ENCODE measurements around the gene SLC19A1. TPM values are rescaled to one million over a fixed set of nuclear protein-coding genes. Genes with fewer than 3 reads are reported as not detected.

SLC19A1 gene
- total RNA-seq, 4 donors from 2014 or later: 2.8 to 10.0 (median 6.6) TPM

DNA sequence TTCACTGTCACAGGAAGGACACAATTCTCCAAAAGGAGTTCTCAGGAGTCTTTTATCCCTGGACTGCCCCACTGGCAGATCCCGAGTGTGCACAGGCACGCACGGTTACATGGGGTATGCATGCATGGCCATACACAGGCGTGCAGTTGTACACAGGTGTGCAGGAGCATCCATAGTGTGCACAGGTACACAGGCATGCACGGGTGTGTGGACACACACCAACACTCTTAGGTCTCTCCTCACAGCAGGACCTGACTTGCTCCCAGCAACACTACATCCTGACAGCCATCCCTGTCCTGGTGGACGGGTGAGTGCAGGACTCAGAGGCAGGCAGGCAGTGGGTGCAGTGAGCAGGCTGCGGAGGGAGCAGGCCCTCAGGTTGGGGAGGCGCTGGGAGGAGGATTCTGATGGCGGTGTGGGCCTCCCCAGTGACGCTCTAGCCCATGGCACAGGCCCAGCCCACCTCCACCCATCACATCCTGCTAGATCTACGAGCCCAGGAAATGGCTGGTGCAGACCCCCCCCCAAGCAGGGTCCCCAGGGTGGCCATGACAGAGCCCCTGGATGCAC is 28.4 kb downstream of the SLC19A1 start:
- WGBS: no CpG with 5 or more reads among the region's 11 CpGs
- intact Hi-C loops (cut with DNase I): no loop called here
- Histone ChIP-seq H3K9me3 (peaks cover 0 to 13% (median 10%) of the 10 kb centered on the region in 4 donors), H3K27me3 (no peaks in the 10 kb centered on the region), H3K4me1 (no peaks in the 10 kb centered on the region), H3K36me3 (peaks cover 0 to 51% (median 37%) of the 10 kb centered on the region in 4 donors), H3K4me3 (no peak overlapping the region), H3K27ac (replicated peaks in 1 of 4) (no peak overlapping the region)
- DNase-seq (ENCODE audit: extremely low spot score): no peak
- TF ChIP-seq EP300 (IDR thresholded peaks at IDR 0.05) (no peak), POLR2A (IDR thresholded peaks at IDR 0.05; ENCODE audit: low read depth) (no peak), POLR2AphosphoS5 (IDR thresholded peaks at IDR 0.05) (no peak)
- TF ChIP-seq, protein P1, sequence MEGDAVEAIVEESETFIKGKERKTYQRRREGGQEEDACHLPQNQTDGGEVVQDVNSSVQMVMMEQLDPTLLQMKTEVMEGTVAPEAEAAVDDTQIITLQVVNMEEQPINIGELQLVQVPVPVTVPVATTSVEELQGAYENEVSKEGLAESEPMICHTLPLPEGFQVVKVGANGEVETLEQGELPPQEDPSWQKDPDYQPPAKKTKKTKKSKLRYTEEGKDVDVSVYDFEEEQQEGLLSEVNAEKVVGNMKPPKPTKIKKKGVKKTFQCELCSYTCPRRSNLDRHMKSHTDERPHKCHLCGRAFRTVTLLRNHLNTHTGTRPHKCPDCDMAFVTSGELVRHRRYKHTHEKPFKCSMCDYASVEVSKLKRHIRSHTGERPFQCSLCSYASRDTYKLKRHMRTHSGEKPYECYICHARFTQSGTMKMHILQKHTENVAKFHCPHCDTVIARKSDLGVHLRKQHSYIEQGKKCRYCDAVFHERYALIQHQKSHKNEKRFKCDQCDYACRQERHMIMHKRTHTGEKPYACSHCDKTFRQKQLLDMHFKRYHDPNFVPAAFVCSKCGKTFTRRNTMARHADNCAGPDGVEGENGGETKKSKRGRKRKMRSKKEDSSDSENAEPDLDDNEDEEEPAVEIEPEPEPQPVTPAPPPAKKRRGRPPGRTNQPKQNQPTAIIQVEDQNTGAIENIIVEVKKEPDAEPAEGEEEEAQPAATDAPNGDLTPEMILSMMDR (IDR thresholded peaks at IDR 0.05): no peak

DNA sequence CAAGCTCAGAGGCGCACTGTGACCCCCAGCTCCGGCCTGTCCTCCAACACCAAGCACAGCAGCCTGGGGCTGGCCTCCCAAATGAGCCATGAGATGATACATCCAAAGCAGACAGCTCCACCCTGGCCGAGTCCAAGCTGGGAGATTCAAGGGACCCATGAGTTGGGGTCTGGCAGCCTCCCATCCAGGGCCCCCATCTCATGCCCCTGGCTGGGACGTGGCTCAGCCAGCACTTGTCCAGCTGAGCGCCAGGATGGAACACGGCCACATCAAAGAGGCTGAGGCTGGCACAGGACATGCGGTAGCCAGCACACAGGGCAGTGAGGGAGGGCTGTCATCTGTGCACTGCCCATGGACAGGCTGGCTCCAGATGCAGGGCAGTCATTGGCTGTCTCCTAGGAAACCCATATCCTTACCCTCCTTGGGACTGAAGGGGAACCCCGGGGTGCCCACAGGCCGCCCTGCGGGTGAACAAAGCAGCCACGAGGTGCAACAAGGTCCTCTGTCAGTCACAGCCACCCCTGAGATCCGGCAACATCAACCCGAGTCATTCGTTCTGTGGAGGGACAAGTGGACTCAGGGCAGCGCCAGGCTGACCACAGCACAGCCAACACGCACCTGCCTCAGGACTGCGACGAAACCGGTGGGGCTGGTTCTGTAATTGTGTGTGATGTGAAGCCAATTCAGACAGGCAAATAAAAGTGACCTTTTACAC is 29.1 kb downstream of the SLC19A1 start:
- no peak for DNase-seq (ENCODE audit: extremely low spot score)
- intact Hi-C loops (cut with DNase I): no loop called here
- WGBS: 87% methylated on average over 13 of the region's 19 CpGs

DNA sequence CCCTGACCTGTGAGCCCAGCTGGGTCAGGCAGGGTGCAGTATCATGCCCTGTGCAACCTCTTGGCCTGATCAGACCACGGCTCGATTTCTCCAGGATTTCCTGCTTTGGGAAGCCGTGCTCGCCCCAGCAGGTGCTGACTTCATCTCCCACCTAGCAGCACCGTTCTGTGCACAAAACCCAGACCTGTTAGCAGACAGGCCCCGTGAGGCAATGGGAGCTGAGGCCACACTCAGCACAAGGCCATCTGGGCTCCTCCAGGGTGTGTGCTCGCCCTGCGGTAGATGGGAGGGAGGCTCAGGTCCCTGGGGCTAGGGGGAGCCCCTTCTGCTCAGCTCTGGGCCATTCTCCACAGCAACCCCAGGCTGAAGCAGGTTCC is 29.6 kb downstream of the SLC19A1 start:
- peaks cover 0 to 53% (median 37%) of the 10 kb centered on the region in 4 donors for H3K36me3 ChIP-seq
- intact Hi-C loops (cut with DNase I): no loop called here
- peaks cover 0 to under 1% (median under 1%) of the 10 kb centered on the region in 4 donors for H3K9me3 ChIP-seq
- no peak for DNase-seq (ENCODE audit: extremely low spot score)
- no peaks in the 10 kb centered on the region for H3K27me3 ChIP-seq
- TF ChIP-seq POLR2A (IDR thresholded peaks at IDR 0.05; ENCODE audit: low read depth): no peak
- TF ChIP-seq POLR2AphosphoS5 (IDR thresholded peaks at IDR 0.05): no peak
- TF ChIP-seq, protein P1 (IDR thresholded peaks at IDR 0.05): no peak
- TF ChIP-seq EP300 (IDR thresholded peaks at IDR 0.05): no peak
- WGBS: 82% methylated on average over 3 of the region's 8 CpGs
- no peak overlapping the region for H3K27ac ChIP-seq (replicated peaks in 1 of 4)
- H3K4me3 ChIP-seq: no peak overlapping the region
- H3K4me1 ChIP-seq: no peaks in the 10 kb centered on the region

More for the DNA sequence above, 29.1 kb downstream of the SLC19A1 start:
- H3K27ac ChIP-seq (replicated peaks in 1 of 4): no peak overlapping the region
- peaks cover 0 to 53% (median 37%) of the 10 kb centered on the region in 4 donors for H3K36me3 ChIP-seq
- H3K27me3 ChIP-seq: no peaks in the 10 kb centered on the region
- TF ChIP-seq POLR2AphosphoS5 (IDR thresholded peaks at IDR 0.05): no peak
- TF ChIP-seq POLR2A (IDR thresholded peaks at IDR 0.05; ENCODE audit: low read depth): no peak
- TF ChIP-seq, protein P1 (IDR thresholded peaks at IDR 0.05): no peak
- H3K9me3 ChIP-seq: peaks cover 0 to 6% (median 3%) of the 10 kb centered on the region in 4 donors
- H3K4me3 ChIP-seq: no peak overlapping the region
- H3K4me1 ChIP-seq: no peaks in the 10 kb centered on the region

DNA sequence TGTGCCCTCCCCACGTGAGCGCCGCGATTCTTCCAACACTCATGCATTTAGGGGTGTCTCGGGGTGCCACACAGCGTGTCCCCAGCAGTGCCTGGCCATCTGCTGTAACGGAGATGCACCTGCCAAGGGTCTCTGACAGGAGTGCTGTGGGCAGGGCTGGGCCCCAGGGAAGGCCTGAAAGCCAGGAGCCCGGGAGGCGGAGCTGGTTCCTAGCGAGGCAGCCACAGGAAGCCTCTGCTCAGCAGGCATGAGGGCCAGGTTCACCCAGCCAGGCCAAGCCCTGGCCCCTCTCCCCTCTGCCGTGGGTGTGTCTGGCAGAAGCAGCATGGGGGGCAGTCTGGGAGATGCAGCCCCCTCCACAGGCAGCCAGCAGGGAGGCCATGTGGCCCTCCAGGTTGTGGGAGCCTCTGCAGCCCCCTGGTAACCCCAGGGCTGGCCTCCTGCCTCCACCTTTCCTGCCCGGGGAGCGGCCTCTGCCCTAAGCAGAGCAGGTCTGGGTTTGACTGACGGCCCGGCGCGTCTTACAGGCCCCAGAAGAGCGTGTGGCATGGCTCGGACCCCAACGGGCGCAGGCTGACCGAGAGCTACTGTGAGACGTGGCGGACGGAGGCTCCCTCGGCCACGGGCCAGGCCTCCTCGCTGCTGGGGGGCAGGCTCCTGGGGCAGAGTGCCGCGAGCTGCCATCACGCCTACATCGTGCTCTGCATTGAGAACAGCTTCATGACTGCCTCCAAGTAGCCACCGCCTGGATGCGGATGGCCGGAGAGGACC is 30.4 kb downstream of the SLC19A1 start:
- H3K36me3 ChIP-seq: peaks cover 0 to 59% (median 37%) of the 10 kb centered on the region in 4 donors

More for the DNA sequence above, 30.4 kb downstream of the SLC19A1 start:
- no peak for DNase-seq (ENCODE audit: extremely low spot score)
- no peaks in the 10 kb centered on the region for H3K4me1 ChIP-seq
- H3K27ac ChIP-seq (replicated peaks in 1 of 4): no peak overlapping the region
- H3K4me3 ChIP-seq: no peak overlapping the region
- WGBS: 91% methylated on average over 27 of the region's 35 CpGs
- intact Hi-C loops (cut with DNase I): no loop called here
- TF ChIP-seq POLR2AphosphoS5 (IDR thresholded peaks at IDR 0.05): no peak
- no peak for TF ChIP-seq EP300 (IDR thresholded peaks at IDR 0.05)
- TF ChIP-seq, protein P1 (IDR thresholded peaks at IDR 0.05): no peak
- no peak for TF ChIP-seq POLR2A (IDR thresholded peaks at IDR 0.05; ENCODE audit: low read depth)
- no peaks in the 10 kb centered on the region for H3K9me3 ChIP-seq
- H3K27me3 ChIP-seq: no peaks in the 10 kb centered on the region
